K562 (cell line): ENCODE measurements around the gene BCL7B. TPM values are rescaled to one million over a fixed set of nuclear protein-coding genes. Genes with fewer than 3 reads are reported as not detected.

ENCODE experiments used
- DMBX1 ChIP-seq: fragments of 250-450 bp; sonication (Bioruptor Pico); IDR thresholded peaks from 2 replicates; pipeline ENCODE4 v1.8.0; 2022; ENCODE audit warnings: inconsistent platforms, mild to moderate bottlenecking, moderate library complexity, borderline replicate concordance
- ETV1 ChIP-seq: fragments of 450-650 bp; conservative IDR thresholded peaks from 2 replicates; pipeline ENCODE4 v1.6.1; 2016; ENCODE audit warnings: missing genetic modification characterization, control low read depth, low read depth, missing compliant biosample characterization
- FOS ChIP-seq: IDR thresholded peaks from 3 replicates; pipeline ENCODE4 v1.6.1; 2011; ENCODE audit not compliant: insufficient read length; ENCODE audit errors: extremely low read depth
- GATAD2B ChIP-seq: fragments of 450-650 bp; IDR thresholded peaks from 2 replicates; pipeline ENCODE4 v1.6.1; 2017; ENCODE audit warnings: mild to moderate bottlenecking, borderline replicate concordance
- HDAC2 ChIP-seq: fragments of 450-650 bp; IDR thresholded peaks from 2 replicates; pipeline ENCODE4 v1.6.1; 2016; ENCODE audit warnings: mild to moderate bottlenecking
- IRF2 ChIP-seq: sonication (generic); formaldehyde crosslinking; IDR thresholded peaks from 2 replicates; pipeline ENCODE4 v1.8.1; 2022; ENCODE audit warnings: mild to moderate bottlenecking, missing genetic modification reagents
- JUN ChIP-seq, 2 experiments: sonication (generic) in 1 of 2; formaldehyde crosslinking in 1 of 2; IDR thresholded peaks; 2 replicates each; pipeline versions ENCODE4 v1.6.1 to v1.8.0; 2012 to 2022; ENCODE audit warnings: borderline replicate concordance in 2 of 2, mild to moderate bottlenecking in 2 of 2, improper control_type of control experiment in 1 of 2, low read depth in 1 of 2, low read length in 1 of 2, missing genetic modification reagents in 1 of 2
- NR1H2 ChIP-seq: sonication (generic); formaldehyde crosslinking; IDR thresholded peaks from 2 replicates; pipeline ENCODE4 v1.4.0; 2020; ENCODE audit warnings: mild to moderate bottlenecking, missing genetic modification reagents
- TAF1 ChIP-seq: IDR thresholded peaks from 2 replicates; pipeline ENCODE4 v1.6.1; 2011; ENCODE audit warnings: mild to moderate bottlenecking, low read length, moderate library complexity; ENCODE audit not compliant: insufficient read depth, control insufficient read depth, severe bottlenecking; ENCODE audit errors: extremely low read depth
- TCF7 ChIP-seq: sonication (generic); IDR thresholded peaks from 2 replicates; pipeline ENCODE4 v1.6.1; 2016; ENCODE audit warnings: antibody characterized with exemption, borderline replicate concordance
- TGIF2 ChIP-seq: sonication (generic); formaldehyde crosslinking; IDR thresholded peaks from 2 replicates; pipeline ENCODE4 v1.8.1; 2022; ENCODE audit warnings: mild to moderate bottlenecking, missing genetic modification reagents, moderate library complexity
- ZBTB1 ChIP-seq: sonication (generic); formaldehyde crosslinking; IDR thresholded peaks from 2 replicates; pipeline ENCODE4 v1.8.1; 2023; ENCODE audit warnings: missing genetic modification reagents, low read depth, mild to moderate bottlenecking, borderline replicate concordance
- polyA plus RNA-seq, 8 experiments: library from polyadenylated mRNA; depleted of rRNA in 4 of 8; stranded (reverse) in 5 of 8; unstranded in 3 of 8; fragments of >200 nt; fragmentation: Nextera tagmentation in 2 of 8; fragmentation: Illumina TruSeq in 1 of 8; extraction: Ambion mirVana in 2 of 8; extraction: Trizol in 1 of 8; gene quantifications; 2 replicates each; pipeline versions ENCODE4 v1.2.1 to v1.2.3, GENCODE V29; 2011 to 2014; ENCODE audit warnings: inconsistent platforms in 1 of 8, missing spikeins in 1 of 8
- total RNA-seq, 7 experiments: library from RNA; depleted of rRNA in 6 of 7; stranded (reverse); fragments of >200 nt in 6 of 7; fragmentation: Illumina TruSeq in 2 of 7; extraction: Trizol in 2 of 7; gene quantifications; 2 replicates each; pipeline versions ENCODE4 v1.2.1 to v1.2.3, GENCODE V29; 2011 to 2021; ENCODE audit warnings: low replicate concordance in 1 of 7
- TF ChIP-seq, protein P1 (sequence below): IDR thresholded peaks from 3 replicates; pipeline ENCODE4 v1.6.1; 2011; ENCODE audit warnings: borderline replicate concordance, mild to moderate bottlenecking; ENCODE audit not compliant: insufficient read length, insufficient read depth
- TF ChIP-seq, protein P2 (sequence below): fragments of 450-650 bp; IDR thresholded peaks from 2 replicates; pipeline ENCODE4 v1.6.1; 2017; ENCODE audit warnings: antibody characterized with exemption
- TF ChIP-seq, protein P3 (sequence below): sonication (generic); formaldehyde crosslinking; IDR thresholded peaks from 2 replicates; pipeline ENCODE4 v1.8.0; 2023; ENCODE audit warnings: missing genetic modification reagents, mild to moderate bottlenecking, borderline replicate concordance
- TF ChIP-seq, protein P4 (sequence below): sonication (generic); formaldehyde crosslinking; IDR thresholded peaks from 2 replicates; pipeline ENCODE4 v1.8.1; 2023; ENCODE audit warnings: mild to moderate bottlenecking, missing genetic modification reagents
- TF ChIP-seq, protein P5 (sequence below): sonication (generic); formaldehyde crosslinking; IDR thresholded peaks from 2 replicates; pipeline ENCODE4 v1.9.0; 2022; ENCODE audit warnings: mild to moderate bottlenecking, missing genetic modification reagents

Gene BCL7B
- total and polyA plus RNA-seq, 9 of the 15 experiments (the other 6 are each of a cell fraction or from before 2014, with no cell fraction given) = 10.0 to 73.2 (median 32.9) TPM

DNA sequence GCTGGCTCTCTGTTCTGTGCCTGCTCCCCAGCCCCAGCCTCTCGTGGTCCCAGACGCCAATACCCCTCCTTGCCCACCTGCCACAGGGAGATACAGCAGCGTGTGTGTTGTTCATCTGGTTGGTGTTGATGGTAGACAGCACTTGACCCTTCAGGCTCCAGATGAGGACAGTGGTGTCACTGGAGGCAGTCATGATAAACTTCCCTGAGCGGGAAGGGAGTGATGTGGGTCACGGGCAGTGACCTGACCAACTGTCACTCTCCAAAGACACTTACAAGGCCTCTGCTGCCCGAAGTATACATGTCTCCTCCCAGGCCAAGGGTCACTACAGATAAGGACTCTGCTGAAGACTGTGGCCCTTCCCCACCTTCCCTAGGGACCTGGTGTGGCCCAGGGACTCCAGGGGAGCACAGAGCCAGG, 15.3 kb upstream of the BCL7B start (continued):
- TF ChIP-seq, protein P1, sequence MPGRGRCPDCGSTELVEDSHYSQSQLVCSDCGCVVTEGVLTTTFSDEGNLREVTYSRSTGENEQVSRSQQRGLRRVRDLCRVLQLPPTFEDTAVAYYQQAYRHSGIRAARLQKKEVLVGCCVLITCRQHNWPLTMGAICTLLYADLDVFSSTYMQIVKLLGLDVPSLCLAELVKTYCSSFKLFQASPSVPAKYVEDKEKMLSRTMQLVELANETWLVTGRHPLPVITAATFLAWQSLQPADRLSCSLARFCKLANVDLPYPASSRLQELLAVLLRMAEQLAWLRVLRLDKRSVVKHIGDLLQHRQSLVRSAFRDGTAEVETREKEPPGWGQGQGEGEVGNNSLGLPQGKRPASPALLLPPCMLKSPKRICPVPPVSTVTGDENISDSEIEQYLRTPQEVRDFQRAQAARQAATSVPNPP = no peak
- TF ChIP-seq, protein P2, sequence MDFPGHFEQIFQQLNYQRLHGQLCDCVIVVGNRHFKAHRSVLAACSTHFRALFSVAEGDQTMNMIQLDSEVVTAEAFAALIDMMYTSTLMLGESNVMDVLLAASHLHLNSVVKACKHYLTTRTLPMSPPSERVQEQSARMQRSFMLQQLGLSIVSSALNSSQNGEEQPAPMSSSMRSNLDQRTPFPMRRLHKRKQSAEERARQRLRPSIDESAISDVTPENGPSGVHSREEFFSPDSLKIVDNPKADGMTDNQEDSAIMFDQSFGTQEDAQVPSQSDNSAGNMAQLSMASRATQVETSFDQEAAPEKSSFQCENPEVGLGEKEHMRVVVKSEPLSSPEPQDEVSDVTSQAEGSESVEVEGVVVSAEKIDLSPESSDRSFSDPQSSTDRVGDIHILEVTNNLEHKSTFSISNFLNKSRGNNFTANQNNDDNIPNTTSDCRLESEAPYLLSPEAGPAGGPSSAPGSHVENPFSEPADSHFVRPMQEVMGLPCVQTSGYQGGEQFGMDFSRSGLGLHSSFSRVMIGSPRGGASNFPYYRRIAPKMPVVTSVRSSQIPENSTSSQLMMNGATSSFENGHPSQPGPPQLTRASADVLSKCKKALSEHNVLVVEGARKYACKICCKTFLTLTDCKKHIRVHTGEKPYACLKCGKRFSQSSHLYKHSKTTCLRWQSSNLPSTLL = peak; percentile 71; the same call in 1 of the 2 replicates
- TF ChIP-seq HDAC2 (peak; percentile 73; the same call in 1 of the 2 replicates), GATAD2B (peak; percentile 22; the same call in 1 of the 2 replicates), JUN (IDR thresholded peaks at IDR 0.05; ENCODE audit: borderline replicate concordance, low read depth, low read length) (no peak), JUN (CRISPR knock-in tag; IDR thresholded peaks at IDR 0.05; ENCODE audit: borderline replicate concordance) (no peak), ZBTB1 (CRISPR knock-in tag) (no peak; the same call in 1 of the 2 replicates), TGIF2 (no peak), TAF1 (no peak), ETV1 (tag) (no peak), NR1H2 (CRISPR knock-in tag) (0 out of 2 replicates have a peak, but pooled peaks have one; percentile 51), DMBX1 (CRISPR knock-in tag) (no peak), TCF7 (no peak), IRF2 (CRISPR knock-in tag) (no peak), FOS (no peak)
- TF ChIP-seq, protein P3, sequence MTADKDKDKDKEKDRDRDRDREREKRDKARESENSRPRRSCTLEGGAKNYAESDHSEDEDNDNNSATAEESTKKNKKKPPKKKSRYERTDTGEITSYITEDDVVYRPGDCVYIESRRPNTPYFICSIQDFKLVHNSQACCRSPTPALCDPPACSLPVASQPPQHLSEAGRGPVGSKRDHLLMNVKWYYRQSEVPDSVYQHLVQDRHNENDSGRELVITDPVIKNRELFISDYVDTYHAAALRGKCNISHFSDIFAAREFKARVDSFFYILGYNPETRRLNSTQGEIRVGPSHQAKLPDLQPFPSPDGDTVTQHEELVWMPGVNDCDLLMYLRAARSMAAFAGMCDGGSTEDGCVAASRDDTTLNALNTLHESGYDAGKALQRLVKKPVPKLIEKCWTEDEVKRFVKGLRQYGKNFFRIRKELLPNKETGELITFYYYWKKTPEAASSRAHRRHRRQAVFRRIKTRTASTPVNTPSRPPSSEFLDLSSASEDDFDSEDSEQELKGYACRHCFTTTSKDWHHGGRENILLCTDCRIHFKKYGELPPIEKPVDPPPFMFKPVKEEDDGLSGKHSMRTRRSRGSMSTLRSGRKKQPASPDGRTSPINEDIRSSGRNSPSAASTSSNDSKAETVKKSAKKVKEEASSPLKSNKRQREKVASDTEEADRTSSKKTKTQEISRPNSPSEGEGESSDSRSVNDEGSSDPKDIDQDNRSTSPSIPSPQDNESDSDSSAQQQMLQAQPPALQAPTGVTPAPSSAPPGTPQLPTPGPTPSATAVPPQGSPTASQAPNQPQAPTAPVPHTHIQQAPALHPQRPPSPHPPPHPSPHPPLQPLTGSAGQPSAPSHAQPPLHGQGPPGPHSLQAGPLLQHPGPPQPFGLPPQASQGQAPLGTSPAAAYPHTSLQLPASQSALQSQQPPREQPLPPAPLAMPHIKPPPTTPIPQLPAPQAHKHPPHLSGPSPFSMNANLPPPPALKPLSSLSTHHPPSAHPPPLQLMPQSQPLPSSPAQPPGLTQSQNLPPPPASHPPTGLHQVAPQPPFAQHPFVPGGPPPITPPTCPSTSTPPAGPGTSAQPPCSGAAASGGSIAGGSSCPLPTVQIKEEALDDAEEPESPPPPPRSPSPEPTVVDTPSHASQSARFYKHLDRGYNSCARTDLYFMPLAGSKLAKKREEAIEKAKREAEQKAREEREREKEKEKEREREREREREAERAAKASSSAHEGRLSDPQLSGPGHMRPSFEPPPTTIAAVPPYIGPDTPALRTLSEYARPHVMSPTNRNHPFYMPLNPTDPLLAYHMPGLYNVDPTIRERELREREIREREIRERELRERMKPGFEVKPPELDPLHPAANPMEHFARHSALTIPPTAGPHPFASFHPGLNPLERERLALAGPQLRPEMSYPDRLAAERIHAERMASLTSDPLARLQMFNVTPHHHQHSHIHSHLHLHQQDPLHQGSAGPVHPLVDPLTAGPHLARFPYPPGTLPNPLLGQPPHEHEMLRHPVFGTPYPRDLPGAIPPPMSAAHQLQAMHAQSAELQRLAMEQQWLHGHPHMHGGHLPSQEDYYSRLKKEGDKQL (CRISPR knock-in tag) = no peak
- TF ChIP-seq, protein P4, sequence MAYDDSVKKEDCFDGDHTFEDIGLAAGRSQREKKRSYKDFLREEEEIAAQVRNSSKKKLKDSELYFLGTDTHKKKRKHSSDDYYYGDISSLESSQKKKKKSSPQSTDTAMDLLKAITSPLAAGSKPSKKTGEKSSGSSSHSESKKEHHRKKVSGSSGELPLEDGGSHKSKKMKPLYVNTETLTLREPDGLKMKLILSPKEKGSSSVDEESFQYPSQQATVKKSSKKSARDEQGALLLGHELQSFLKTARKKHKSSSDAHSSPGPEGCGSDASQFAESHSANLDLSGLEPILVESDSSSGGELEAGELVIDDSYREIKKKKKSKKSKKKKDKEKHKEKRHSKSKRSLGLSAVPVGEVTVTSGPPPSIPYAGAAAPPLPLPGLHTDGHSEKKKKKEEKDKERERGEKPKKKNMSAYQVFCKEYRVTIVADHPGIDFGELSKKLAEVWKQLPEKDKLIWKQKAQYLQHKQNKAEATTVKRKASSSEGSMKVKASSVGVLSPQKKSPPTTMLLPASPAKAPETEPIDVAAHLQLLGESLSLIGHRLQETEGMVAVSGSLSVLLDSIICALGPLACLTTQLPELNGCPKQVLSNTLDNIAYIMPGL (CRISPR knock-in tag) = no peak
- TF ChIP-seq, protein P5, sequence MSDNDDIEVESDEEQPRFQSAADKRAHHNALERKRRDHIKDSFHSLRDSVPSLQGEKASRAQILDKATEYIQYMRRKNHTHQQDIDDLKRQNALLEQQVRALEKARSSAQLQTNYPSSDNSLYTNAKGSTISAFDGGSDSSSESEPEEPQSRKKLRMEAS (CRISPR knock-in tag) = no peak
